Testis (tissue), 3 donors: ENCODE data around the gene ZCCHC14. TPM values are rescaled to one million over a fixed set of nuclear protein-coding genes. Genes with fewer than 3 reads are reported as not detected.
"Not testable (repeated sequence)": the region's sequence is repeated elsewhere in the genome, so short reads cannot be mapped to it uniquely, and the experiment has no call there.

Experiments
- DNase-seq: peaks from one replicate; pipeline ENCODE4 v3.0.0-alpha.2; 2019
- H3K27ac ChIP-seq, 2 donors: fragments of 200-600 bp; sonication (generic); one replicate each; pipeline ENCODE4 v1.5.1; 2019
- H3K27me3 ChIP-seq: fragments of 200-600 bp; sonication (generic); one replicate; pipeline ENCODE4 v1.5.1; 2019
- H3K36me3 ChIP-seq: fragments of 200-600 bp; sonication (generic); one replicate; pipeline ENCODE4 v1.5.1; 2017; ENCODE audit warnings: low read depth; ENCODE audit errors: missing control alignments
- H3K4me1 ChIP-seq: fragments of 200-600 bp; sonication (generic); one replicate; pipeline ENCODE4 v1.5.1; 2019
- H3K4me3 ChIP-seq, 2 donors: fragments of 200-600 bp; sonication (generic); one replicate each; pipeline ENCODE4 v1.5.1; 2017 to 2019
- H3K9me3 ChIP-seq: fragments of 200-600 bp; sonication (generic); one replicate; pipeline ENCODE4 v1.5.1; 2017
- CTCF ChIP-seq, 3 experiments: fragments of 450-650 bp in 2 of 3; fragments of 200-600 bp in 1 of 3; sonication (generic) in 1 of 3; IDR thresholded peaks; one replicate each; pipeline ENCODE4 v1.5.1; 2016 to 2019; ENCODE audit warnings: antibody characterized with exemption in 3 of 3, mild to moderate bottlenecking in 2 of 3, moderate library complexity in 1 of 3
- POLR2A ChIP-seq: fragments of 450-650 bp; IDR thresholded peaks from one replicate; pipeline ENCODE4 v1.6.1; 2017; ENCODE audit warnings: antibody characterized with exemption, mild to moderate bottlenecking, moderate library complexity
- WGBS, 2 donors: methylation state at CpG; one replicate each; pipeline ENCODE4 v1.1.5; 2018; 5-methylcytosine and 5-hydroxymethylcytosine counted together
- intact Hi-C: fragments of 100-400 bp; cut with DNase I; formaldehyde crosslinking; loops from one replicate; pipeline ENCODE4 v1.15.1; 2023; ENCODE audit warnings: low total_unique reads
- polyA plus RNA-seq: library from polyadenylated mRNA; stranded (reverse); fragments of 350-450 nt; fragmentation: Illumina TruSeq; extraction: RNeasy Lipid Tissue Mini Kit (QIAGEN cat#74804); gene quantifications from one replicate; pipeline ENCODE4 v1.2.3, GENCODE V29; 2014; ENCODE audit warnings: low read depth, low replicate concordance; ENCODE audit not compliant: insufficient read depth
- total RNA-seq, 2 donors: library from RNA; depleted of rRNA; stranded (reverse); fragments of >200 nt; gene quantifications; one replicate each; pipeline ENCODE4 v1.2.3, GENCODE V29; 2016

The ZCCHC14 gene
- total and polyA plus RNA-seq, 3 donors from 2014 or later = 82.3 to 130 (median 94.0) TPM

- Histone ChIP-seq H3K4me3 (no peak overlapping the region), H3K27ac (no peak overlapping the region), H3K9me3 (no peaks in the 10 kb centered on the region), H3K27me3 (no peaks in the 10 kb centered on the region), H3K36me3 (no peaks in the 10 kb centered on the region), H3K4me1 (peaks cover 4% of the 10 kb centered on the region)
- no peak for DNase-seq
- no peak for TF ChIP-seq CTCF (IDR thresholded peaks at IDR 0.05)
- no peak for TF ChIP-seq POLR2A
- 85 to 86% methylated on average over 13 of the region's 13 CpGs for WGBS, 2 donors
- intact Hi-C loops = no loop called here
Measured at GRCh38 chr16:87506423-87507350, 13.9 kb upstream of the ZCCHC14 start.

GRCh38 chr16:87505834-87506233 is 13.0 kb upstream of the ZCCHC14 start:
- H3K27me3 ChIP-seq = no peaks in the 10 kb centered on the region
- peaks cover 4% of the 10 kb centered on the region for H3K4me1 ChIP-seq
- DNase-seq = no peak
- no peak for TF ChIP-seq POLR2A
- no peak for TF ChIP-seq CTCF (IDR thresholded peaks at IDR 0.05)
- no peaks in the 10 kb centered on the region for H3K9me3 ChIP-seq
- H3K36me3 ChIP-seq = no peaks in the 10 kb centered on the region
- H3K27ac ChIP-seq = no peak overlapping the region
- H3K4me3 ChIP-seq = no peak overlapping the region
- 92 to 96% methylated on average over 2 of the region's 2 CpGs for WGBS, 2 donors
- intact Hi-C loops = no loop called here

- WGBS, 2 donors = 82 to 83% methylated on average over 17 to 18 of the region's 18 CpGs
- H3K36me3 ChIP-seq, H3K4me3 ChIP-seq, intact Hi-C loops, DNase-seq, H3K4me1 ChIP-seq, H3K27ac ChIP-seq, H3K9me3 ChIP-seq, H3K27me3 ChIP-seq: not testable (repeated sequence)
Measured at GRCh38 chr16:87503232-87503937, 10.6 kb upstream of the ZCCHC14 start.

GRCh38 chr16:87502308-87502969 is 9.6 kb upstream of the ZCCHC14 start:
- no peak overlapping the region for H3K27ac ChIP-seq
- WGBS, 2 donors = 91 to 96% methylated on average over 5 of the region's 5 CpGs
- intact Hi-C loops = no loop called here
- no peaks in the 10 kb centered on the region for H3K36me3 ChIP-seq
- TF ChIP-seq POLR2A = no peak
- TF ChIP-seq CTCF (IDR thresholded peaks at IDR 0.05) = no peak
- no peak for DNase-seq
- H3K9me3 ChIP-seq = no peaks in the 10 kb centered on the region
- no peak overlapping the region for H3K4me3 ChIP-seq
- peaks cover 4% of the 10 kb centered on the region for H3K4me1 ChIP-seq
- H3K27me3 ChIP-seq = no peaks in the 10 kb centered on the region

- no peak for TF ChIP-seq CTCF (IDR thresholded peaks at IDR 0.05)
- TF ChIP-seq POLR2A = no peak
- intact Hi-C loops = no loop called here
- DNase-seq = no peak
- Histone ChIP-seq H3K36me3 (no peaks in the 10 kb centered on the region), H3K4me1 (no peaks in the 10 kb centered on the region), H3K4me3 (no peak overlapping the region), H3K27me3 (no peaks in the 10 kb centered on the region), H3K9me3 (no peaks in the 10 kb centered on the region), H3K27ac (no peak overlapping the region)
- 92% methylated on average over 5 of the region's 5 CpGs for WGBS, 2 donors
Measured at GRCh38 chr16:87501117-87501516, 8.3 kb upstream of the ZCCHC14 start.
